GM21576 (cell line): Measurements from ENCODE around the gene CRYGN.
A peak's percentile ranks its signal among the peaks of the same experiment; 100 is the strongest.

Source experiments
- ATAC-seq: cut with Tn5 transposase; IDR thresholded peaks from one replicate; pipeline ENCODE4 v1.9.1; 2021; ENCODE audit warnings: mild to moderate bottlenecking, moderate library complexity; ENCODE audit not compliant: unreplicated experiment

Gene CRYGN

GRCh38 chr7:151440799-151441445 lies 981 bp upstream of the CRYGN start:
- ATAC-seq: no peak

- ATAC-seq: no peak
Measured at GRCh38 chr7:151438864-151439601, 908 bp downstream of the CRYGN start.

GRCh38 chr7:151437866-151438516 lies 1.9 kb downstream of the CRYGN start:
- no peak for ATAC-seq

- ATAC-seq: no peak
Measured at GRCh38 chr7:151437159-151437553, 2.8 kb downstream of the CRYGN start.

GRCh38 chr7:151436446-151437158 lies 3.3 kb downstream of the CRYGN start:
- no peak for ATAC-seq

- no peak for ATAC-seq
Measured at GRCh38 chr7:151435971-151436370, 4.0 kb downstream of the CRYGN start.

GRCh38 chr7:151435103-151435916 lies 4.6 kb downstream of the CRYGN start:
- ATAC-seq: no peak

- no peak for ATAC-seq
Measured at GRCh38 chr7:151434549-151434948, 5.4 kb downstream of the CRYGN start.

GRCh38 chr7:151433721-151434400 lies 6.1 kb downstream of the CRYGN start:
- no peak for ATAC-seq

- peak; percentile 65 for ATAC-seq
Measured at GRCh38 chr7:151432658-151433521, 7.1 kb downstream of the CRYGN start.

GRCh38 chr7:151431768-151432311 lies 8.1 kb downstream of the CRYGN start:
- ATAC-seq: no peak

- ATAC-seq: no peak
Measured at GRCh38 chr7:151431281-151431767, 8.6 kb downstream of the CRYGN start.

- no peak for ATAC-seq
Measured at GRCh38 chr7:151430391-151431205, 9.3 kb downstream of the CRYGN start.

- peak; percentile 60 for ATAC-seq
Measured at GRCh38 chr7:151429560-151430331, 10.2 kb downstream of the CRYGN start.

GRCh38 chr7:151429237-151429559 lies 10.7 kb downstream of the CRYGN start:
- no peak for ATAC-seq

- no peak for ATAC-seq
Measured at GRCh38 chr7:151428378-151429236, 11.3 kb downstream of the CRYGN start.
